ENCODE results near the gene SLC13A5. TPM values are rescaled to one million over a fixed set of nuclear protein-coding genes. Genes with fewer than 3 reads are reported as not detected.

Gene SLC13A5
- total RNA-seq, 4 donors from 2014 or later: not detected

GRCh38 chr17:6643451-6644125 lies 69.6 kb downstream of the SLC13A5 start:
- TF ChIP-seq CTCF (IDR thresholded peaks at IDR 0.05; ENCODE audit: low read depth): no peak

GRCh38 chr17:6642592-6642991 lies 70.6 kb downstream of the SLC13A5 start:
- no peak for TF ChIP-seq CTCF (IDR thresholded peaks at IDR 0.05; ENCODE audit: low read depth)

- no peak for TF ChIP-seq CTCF (IDR thresholded peaks at IDR 0.05; ENCODE audit: low read depth)
These were observed 71.8 kb downstream of the SLC13A5 start for GRCh38 chr17:6641247-6641863.

GRCh38 chr17:6640536-6641246 lies 72.5 kb downstream of the SLC13A5 start, which contains the start of the genes KIAA0753 and TXNDC17:
KIAA0753 (minus strand) TSS chr17:6640711; CDS start chr17:6635103, 5,608 bp downstream.
TXNDC17 (plus strand) TSS chr17:6641060; CDS start chr17:6641083, 23 bp downstream.
- TF ChIP-seq CTCF (IDR thresholded peaks at IDR 0.05; ENCODE audit: low read depth): no peak

- TF ChIP-seq CTCF (IDR thresholded peaks at IDR 0.05; ENCODE audit: low read depth): no peak
These were observed 73.3 kb downstream of the SLC13A5 start for GRCh38 chr17:6639586-6640535.

- no peak for TF ChIP-seq CTCF (IDR thresholded peaks at IDR 0.05; ENCODE audit: low read depth)
These were observed 74.1 kb downstream of the SLC13A5 start for GRCh38 chr17:6639014-6639585.
